ENCODE data around the gene PALM2AKAP2.

PALM2AKAP2 gene

DNA sequence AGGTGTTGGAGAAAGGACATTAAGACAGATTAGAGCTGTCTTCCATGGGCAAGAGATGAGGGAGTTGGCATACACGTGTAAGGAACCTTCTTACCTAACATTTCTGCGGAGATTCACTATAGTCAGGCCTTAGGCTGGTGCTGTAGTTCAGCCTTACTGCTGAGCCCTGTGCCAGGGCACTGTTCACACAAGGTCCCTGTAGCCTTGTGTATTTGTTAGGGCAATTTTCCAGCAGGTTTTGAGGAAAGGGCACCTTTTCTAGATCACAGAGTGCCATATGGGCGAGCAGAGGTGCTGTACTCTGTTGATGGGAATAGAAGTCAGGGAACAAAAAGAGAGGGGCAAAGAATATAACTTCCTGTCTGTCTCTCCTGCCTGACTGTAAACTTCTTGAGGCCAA is 15.6 kb downstream of the PALM2AKAP2 start:
- TF ChIP-seq, protein P1, sequence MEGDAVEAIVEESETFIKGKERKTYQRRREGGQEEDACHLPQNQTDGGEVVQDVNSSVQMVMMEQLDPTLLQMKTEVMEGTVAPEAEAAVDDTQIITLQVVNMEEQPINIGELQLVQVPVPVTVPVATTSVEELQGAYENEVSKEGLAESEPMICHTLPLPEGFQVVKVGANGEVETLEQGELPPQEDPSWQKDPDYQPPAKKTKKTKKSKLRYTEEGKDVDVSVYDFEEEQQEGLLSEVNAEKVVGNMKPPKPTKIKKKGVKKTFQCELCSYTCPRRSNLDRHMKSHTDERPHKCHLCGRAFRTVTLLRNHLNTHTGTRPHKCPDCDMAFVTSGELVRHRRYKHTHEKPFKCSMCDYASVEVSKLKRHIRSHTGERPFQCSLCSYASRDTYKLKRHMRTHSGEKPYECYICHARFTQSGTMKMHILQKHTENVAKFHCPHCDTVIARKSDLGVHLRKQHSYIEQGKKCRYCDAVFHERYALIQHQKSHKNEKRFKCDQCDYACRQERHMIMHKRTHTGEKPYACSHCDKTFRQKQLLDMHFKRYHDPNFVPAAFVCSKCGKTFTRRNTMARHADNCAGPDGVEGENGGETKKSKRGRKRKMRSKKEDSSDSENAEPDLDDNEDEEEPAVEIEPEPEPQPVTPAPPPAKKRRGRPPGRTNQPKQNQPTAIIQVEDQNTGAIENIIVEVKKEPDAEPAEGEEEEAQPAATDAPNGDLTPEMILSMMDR (conservative IDR thresholded peaks at IDR 0.05) = no peak
- H3K27ac ChIP-seq = no peak overlapping the region

DNA sequence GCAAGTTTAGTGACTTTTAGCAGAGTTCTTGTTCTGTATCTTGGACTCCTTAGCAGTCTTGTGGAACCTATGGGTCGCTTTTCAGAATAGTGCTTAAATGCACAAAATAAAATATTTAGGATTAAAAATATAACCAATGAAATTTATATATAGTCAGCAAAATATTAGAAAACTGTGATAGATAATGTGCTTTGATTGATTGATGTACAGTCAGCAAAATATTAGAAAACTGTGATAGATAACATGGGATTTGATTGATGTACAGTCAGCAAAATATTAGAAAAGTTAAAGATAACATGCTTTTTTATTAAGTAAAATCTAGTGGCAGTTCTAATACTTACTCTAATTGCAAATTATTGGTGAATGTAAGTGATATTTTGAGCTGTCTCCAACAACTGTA is 16.1 kb downstream of the PALM2AKAP2 start:
- TF ChIP-seq, protein P1 (conservative IDR thresholded peaks at IDR 0.05) = no peak
- H3K27ac ChIP-seq = no peak overlapping the region

DNA sequence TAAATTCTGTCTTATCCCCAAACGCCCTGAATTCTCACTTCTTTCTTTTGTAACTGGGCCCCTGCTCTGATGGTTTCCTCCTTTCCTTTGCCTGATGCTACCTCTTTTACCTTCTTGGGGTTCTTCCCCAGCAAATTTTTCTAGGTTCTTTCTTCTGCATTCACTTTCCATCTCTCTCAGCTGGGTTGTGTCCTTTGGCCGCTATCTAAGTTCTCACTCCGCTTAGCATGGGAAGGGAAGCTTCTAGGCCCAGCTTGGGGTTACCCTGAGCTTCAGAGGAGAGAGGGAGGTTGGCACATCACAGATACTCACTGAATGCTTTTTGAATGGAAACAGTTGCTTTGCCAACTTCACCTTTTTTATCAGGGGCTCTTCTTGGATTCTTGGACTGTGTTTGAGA is 17.0 kb downstream of the PALM2AKAP2 start:
- TF ChIP-seq, protein P1 (conservative IDR thresholded peaks at IDR 0.05) = no peak
- no peak overlapping the region for H3K27ac ChIP-seq

DNA sequence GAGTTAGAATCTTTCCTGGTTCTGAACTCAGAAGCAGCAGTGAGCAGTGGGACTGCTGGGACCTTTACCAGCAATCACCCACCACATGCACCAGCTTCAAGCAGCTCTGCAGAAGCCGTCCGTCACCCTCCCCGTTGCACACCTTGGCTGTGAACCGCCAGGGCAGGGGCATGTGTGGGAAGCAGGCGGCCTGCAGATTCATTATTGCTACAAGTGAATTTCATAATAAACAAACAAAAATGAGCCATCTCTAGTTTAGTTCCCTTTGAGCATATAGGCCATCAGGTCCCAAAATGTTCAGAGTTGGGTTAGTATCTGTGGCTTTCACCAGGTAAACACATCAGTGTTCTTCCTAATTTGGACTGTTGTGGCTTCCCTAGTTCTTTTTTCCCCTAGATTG is 17.5 kb downstream of the PALM2AKAP2 start:
- H3K27ac ChIP-seq = no peak overlapping the region
- TF ChIP-seq, protein P1 (conservative IDR thresholded peaks at IDR 0.05) = no peak

DNA sequence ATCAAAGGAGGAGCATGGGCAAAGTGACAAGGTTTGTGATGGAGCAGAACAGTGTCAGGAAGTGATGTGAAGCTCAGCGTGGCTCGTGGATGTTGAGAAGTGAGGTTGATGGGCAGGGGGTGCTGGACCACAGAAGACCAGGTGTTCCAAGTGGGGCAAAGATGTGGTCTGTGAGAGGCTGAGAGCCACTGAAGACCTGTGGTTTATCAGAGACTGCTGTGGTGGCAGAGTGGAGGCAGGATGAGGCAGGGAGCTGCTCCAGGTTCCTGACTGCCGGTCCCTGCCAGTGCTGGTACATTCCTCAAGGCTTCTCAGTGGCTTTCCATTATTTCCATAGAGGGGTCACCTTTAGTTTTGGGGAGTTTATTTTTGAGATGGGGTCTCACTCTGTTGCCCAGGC is 19.1 kb downstream of the PALM2AKAP2 start:
- H3K27ac ChIP-seq = no peak overlapping the region
- TF ChIP-seq, protein P1 (conservative IDR thresholded peaks at IDR 0.05) = no peak

DNA sequence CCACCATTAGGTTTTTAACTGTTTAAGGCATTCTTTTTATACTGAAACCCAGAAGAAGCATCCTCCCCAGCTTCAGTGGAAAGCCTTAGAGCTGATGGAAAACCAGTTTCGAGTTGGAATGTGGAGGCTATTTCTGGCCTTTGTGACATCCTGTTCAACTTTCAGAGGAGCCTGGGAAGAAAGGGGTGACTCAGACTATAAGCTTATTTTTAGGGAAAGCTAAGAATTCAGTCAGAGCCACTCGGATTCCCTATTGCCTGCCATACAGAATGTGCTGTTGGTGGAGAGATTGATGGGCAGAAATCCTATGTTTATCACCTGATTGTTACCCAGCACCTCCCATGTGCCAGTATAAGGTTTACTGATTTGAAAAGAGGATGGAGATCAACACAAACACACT is 19.8 kb downstream of the PALM2AKAP2 start:
- TF ChIP-seq, protein P1 (conservative IDR thresholded peaks at IDR 0.05) = no peak
- H3K27ac ChIP-seq = no peak overlapping the region

DNA sequence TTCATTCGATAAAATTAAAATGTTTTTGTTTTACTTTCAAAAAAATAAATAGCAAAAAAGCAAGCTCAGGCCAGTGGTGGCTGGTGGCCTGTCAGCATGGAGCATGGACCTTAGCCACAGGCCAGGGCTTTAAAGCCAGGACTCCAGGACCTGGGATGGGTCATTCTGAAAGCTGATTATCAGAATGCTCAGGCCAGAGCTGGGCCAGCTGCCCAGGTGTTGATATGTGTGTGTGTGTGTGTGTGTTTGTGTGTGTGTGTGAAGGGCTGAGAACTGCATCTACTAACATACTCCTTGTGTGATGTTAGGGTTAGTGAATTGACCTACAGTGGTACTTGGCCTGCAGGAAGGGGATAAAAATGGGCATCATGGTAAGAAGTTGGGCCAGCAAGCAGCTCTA is 21.5 kb downstream of the PALM2AKAP2 start:
- TF ChIP-seq, protein P1 (conservative IDR thresholded peaks at IDR 0.05) = no peak
- H3K27ac ChIP-seq = no peak overlapping the region

DNA sequence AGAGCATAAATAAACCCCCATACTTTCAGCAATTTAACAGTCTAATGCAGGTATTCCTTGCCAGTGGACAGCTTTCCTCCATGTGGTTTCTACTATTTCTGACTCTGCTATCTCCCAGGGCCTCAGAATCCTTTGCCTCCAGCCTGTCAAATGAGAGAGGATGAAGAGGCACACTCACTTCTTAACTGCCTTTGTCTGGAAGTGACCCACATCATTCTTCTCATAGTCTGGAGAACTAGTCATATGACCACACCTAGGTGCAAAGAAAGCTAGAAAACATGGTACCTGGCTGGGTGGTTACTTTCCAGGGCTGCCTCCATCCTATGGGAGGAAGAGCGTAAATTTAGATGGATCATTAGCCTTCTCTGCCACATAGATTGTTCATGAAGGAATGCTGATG is 22.5 kb downstream of the PALM2AKAP2 start:
- no peak overlapping the region for H3K27ac ChIP-seq
- TF ChIP-seq, protein P1 (conservative IDR thresholded peaks at IDR 0.05) = no peak

All from VCaP (cell line).